HEK293 (cell line): ENCODE measurements around the gene CDSN.

Source experiments
- CTCF ChIA-PET: fragments of 350-600 bp; formaldehyde crosslinking; extraction: SDS; loops from one replicate; lab custom pipeline; 2021; ENCODE audit warnings: antibody characterized with exemption; lab: Yijun Ruan, JAX
- POLR2A ChIA-PET: fragments of 300-600 bp; formaldehyde crosslinking; extraction: SDS; loops from one replicate; lab custom pipeline; 2020; ENCODE audit warnings: antibody characterized with exemption, inconsistent platforms; lab: Yijun Ruan, JAX
- H3K27ac ChIP-seq: fragments of 200-500 bp; sonication (Bioruptor generic); 2 replicates; pipeline ENCODE4 v1.5.1; 2014; ENCODE audit warnings: low read depth, low read length, control low read depth, inconsistent platforms; ENCODE audit errors: extremely low read depth
- H3K36me3 ChIP-seq, 2 experiments: fragments of 200-500 bp in 1 of 2; sonication (Bioruptor generic) in 1 of 2; 1 replicate in 1 of 2; 2 replicates in 1 of 2; pipeline ENCODE4 v1.5.1; 2014 to 2017; ENCODE audit warnings: inconsistent platforms in 2 of 2, low read length in 2 of 2; ENCODE audit not compliant: control insufficient read depth in 2 of 2, insufficient read depth in 1 of 2
- H3K4me1 ChIP-seq: fragments of 200-500 bp; sonication (Bioruptor generic); 2 replicates; pipeline ENCODE4 v1.5.1; 2014; ENCODE audit warnings: mild to moderate bottlenecking, low read length, inconsistent platforms; ENCODE audit not compliant: control insufficient read depth, insufficient read depth
- H3K4me3 ChIP-seq: 2 replicates; pipeline ENCODE4 v1.5.1; 2011; ENCODE audit warnings: low read depth, mild to moderate bottlenecking, control low read depth, low read length, moderate library complexity
- H3K9me3 ChIP-seq: fragments of 200-500 bp; sonication (Bioruptor generic); 2 replicates; pipeline ENCODE4 v1.5.1; 2014; ENCODE audit warnings: low read depth, low read length, inconsistent platforms; ENCODE audit not compliant: control insufficient read depth, insufficient read depth
- EGR2 ChIP-seq: fragments of 450-650 bp; formaldehyde crosslinking; IDR thresholded peaks from 2 replicates; pipeline ENCODE4 v1.5.1; 2016; ENCODE audit warnings: low read depth, missing biosample characterization, missing genetic modification characterization
- SP7 ChIP-seq: fragments of 450-650 bp; formaldehyde crosslinking; IDR thresholded peaks from 2 replicates; pipeline ENCODE4 v1.5.1; 2016; ENCODE audit warnings: missing biosample characterization, missing genetic modification characterization
- ZBTB17 ChIP-seq: fragments of 450-650 bp; formaldehyde crosslinking; IDR thresholded peaks from 2 replicates; pipeline ENCODE4 v1.5.1; 2016; ENCODE audit warnings: missing biosample characterization, missing genetic modification characterization
- ZFHX2 ChIP-seq: fragments of 450-650 bp; formaldehyde crosslinking; conservative IDR thresholded peaks from 2 replicates; pipeline ENCODE4 v1.5.1; 2016; ENCODE audit warnings: missing biosample characterization, missing genetic modification characterization
- ZFP3 ChIP-seq: fragments of 450-650 bp; formaldehyde crosslinking; IDR thresholded peaks from 2 replicates; pipeline ENCODE4 v1.5.1; 2016; ENCODE audit warnings: low read depth, missing biosample characterization, missing genetic modification characterization
- ZIC2 ChIP-seq: fragments of 450-650 bp; formaldehyde crosslinking; IDR thresholded peaks from 2 replicates; pipeline ENCODE4 v1.5.1; 2016; ENCODE audit warnings: missing biosample characterization, missing genetic modification characterization
- ZNF10 ChIP-seq: fragments of 450-650 bp; formaldehyde crosslinking; IDR thresholded peaks from 2 replicates; pipeline ENCODE4 v1.5.1; 2017; ENCODE audit warnings: missing biosample characterization, missing genetic modification characterization
- ZNF16 ChIP-seq: fragments of 450-650 bp; formaldehyde crosslinking; IDR thresholded peaks from 2 replicates; pipeline ENCODE4 v1.5.1; 2016; ENCODE audit warnings: low read depth, missing biosample characterization, missing genetic modification characterization
- ZNF221 ChIP-seq: fragments of 450-650 bp; formaldehyde crosslinking; IDR thresholded peaks from 2 replicates; pipeline ENCODE4 v1.5.1; 2017; ENCODE audit warnings: missing biosample characterization, missing genetic modification characterization, borderline replicate concordance
- ZNF274 ChIP-seq, 2 experiments: fragments of 200-500 bp in 1 of 2; fragments of 450-650 bp in 1 of 2; sonication (Bioruptor generic) in 1 of 2; formaldehyde crosslinking in 1 of 2; IDR thresholded peaks; 2 replicates each; pipeline versions ENCODE4 v1.5.1 to v1.6.1; 2014 to 2016; ENCODE audit warnings: borderline replicate concordance in 1 of 2, inconsistent platforms in 1 of 2, low read length in 1 of 2, missing biosample characterization in 1 of 2, missing genetic modification characterization in 1 of 2
- ZNF354C ChIP-seq: fragments of 450-650 bp; formaldehyde crosslinking; IDR thresholded peaks from 2 replicates; pipeline ENCODE4 v1.5.1; 2016; ENCODE audit warnings: missing biosample characterization, missing genetic modification characterization, low read depth, borderline replicate concordance
- ZNF366 ChIP-seq: fragments of 450-650 bp; formaldehyde crosslinking; conservative IDR thresholded peaks from 2 replicates; pipeline ENCODE4 v1.5.1; 2016; ENCODE audit warnings: missing biosample characterization, missing genetic modification characterization
- ZXDB ChIP-seq: fragments of 450-650 bp; formaldehyde crosslinking; IDR thresholded peaks from 2 replicates; pipeline ENCODE4 v1.5.1; 2016; ENCODE audit warnings: missing biosample characterization, missing genetic modification characterization
- TF ChIP-seq, protein P1 (sequence below): fragments of 450-650 bp; formaldehyde crosslinking; IDR thresholded peaks from 2 replicates; pipeline ENCODE4 v1.5.1; 2016; ENCODE audit warnings: missing biosample characterization, missing genetic modification characterization
- TF ChIP-seq, protein P2 (sequence below): fragments of 450-650 bp; formaldehyde crosslinking; IDR thresholded peaks from 2 replicates; pipeline ENCODE4 v1.5.1; 2016; ENCODE audit warnings: missing biosample characterization, missing genetic modification characterization, borderline replicate concordance

The CDSN gene

DNA sequence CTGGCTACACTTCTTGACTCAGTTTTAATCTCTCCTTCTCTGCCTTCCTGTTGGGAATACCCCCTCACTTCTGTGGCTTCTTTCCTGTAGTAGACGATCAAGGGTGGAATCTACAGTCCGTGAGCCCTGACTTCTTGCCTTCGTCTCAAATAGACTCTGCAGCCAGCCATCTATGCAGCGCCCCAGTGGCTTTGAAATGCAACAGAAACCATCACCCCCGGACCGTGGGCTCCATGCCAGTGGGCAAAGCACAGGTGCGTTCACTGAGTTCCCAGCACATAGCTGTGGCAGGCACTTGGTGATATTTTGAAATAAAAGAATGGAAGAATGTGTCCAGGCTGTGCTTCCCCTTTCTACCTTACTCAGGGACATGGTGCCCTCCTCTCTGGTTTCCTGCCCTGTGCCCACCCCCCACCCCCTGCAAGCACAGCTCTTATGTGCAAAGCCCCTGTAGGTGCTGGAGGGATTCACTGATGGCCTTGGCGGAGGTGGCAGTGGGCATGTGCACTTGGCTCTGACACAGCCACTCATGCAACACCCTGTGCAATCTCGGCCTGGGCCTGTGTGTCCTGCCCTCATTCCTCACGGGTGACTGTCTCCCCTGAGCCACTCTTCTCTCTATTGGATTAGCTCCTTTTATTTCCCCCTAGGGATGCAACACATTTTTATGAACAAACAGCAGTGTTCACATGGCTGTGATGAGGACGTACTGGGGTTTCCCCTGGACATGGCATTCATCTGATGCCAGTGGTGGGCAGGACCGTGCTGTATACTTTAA is 5.5 kb upstream of the CDSN start:
- Histone ChIP-seq H3K27ac (no peak overlapping the region), H3K4me1 (peaks cover 10% of the 10 kb centered on the region), H3K36me3 (no peaks in the 10 kb centered on the region), H3K9me3 (no peaks in the 10 kb centered on the region), H3K4me3 (no peak overlapping the region)
- ChIA-PET CTCF (interaction anchor here (0.7 to 11.3 kb wide), 13 partner anchors 9 to 274 kb away, joined by 3 to 100 read pairs (median 11); partner anchors contain the start of genes C6orf15, PSORS1C1 and PSORS1C2), POLR2A (no interaction called here)
- TF ChIP-seq, protein P1, sequence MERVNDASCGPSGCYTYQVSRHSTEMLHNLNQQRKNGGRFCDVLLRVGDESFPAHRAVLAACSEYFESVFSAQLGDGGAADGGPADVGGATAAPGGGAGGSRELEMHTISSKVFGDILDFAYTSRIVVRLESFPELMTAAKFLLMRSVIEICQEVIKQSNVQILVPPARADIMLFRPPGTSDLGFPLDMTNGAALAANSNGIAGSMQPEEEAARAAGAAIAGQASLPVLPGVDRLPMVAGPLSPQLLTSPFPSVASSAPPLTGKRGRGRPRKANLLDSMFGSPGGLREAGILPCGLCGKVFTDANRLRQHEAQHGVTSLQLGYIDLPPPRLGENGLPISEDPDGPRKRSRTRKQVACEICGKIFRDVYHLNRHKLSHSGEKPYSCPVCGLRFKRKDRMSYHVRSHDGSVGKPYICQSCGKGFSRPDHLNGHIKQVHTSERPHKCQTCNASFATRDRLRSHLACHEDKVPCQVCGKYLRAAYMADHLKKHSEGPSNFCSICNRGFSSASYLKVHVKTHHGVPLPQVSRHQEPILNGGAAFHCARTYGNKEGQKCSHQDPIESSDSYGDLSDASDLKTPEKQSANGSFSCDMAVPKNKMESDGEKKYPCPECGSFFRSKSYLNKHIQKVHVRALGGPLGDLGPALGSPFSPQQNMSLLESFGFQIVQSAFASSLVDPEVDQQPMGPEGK (tag by site-specific recombination): no peak
- TF ChIP-seq ZNF16 (no peak), ZXDB (tag by site-specific recombination) (no peak), ZNF274 (IDR thresholded peaks at IDR 0.05; ENCODE audit: low read length) (no peak), ZNF274 (tag by site-specific recombination; IDR thresholded peaks at IDR 0.05; ENCODE audit: borderline replicate concordance) (no peak)
- TF ChIP-seq, protein P2, sequence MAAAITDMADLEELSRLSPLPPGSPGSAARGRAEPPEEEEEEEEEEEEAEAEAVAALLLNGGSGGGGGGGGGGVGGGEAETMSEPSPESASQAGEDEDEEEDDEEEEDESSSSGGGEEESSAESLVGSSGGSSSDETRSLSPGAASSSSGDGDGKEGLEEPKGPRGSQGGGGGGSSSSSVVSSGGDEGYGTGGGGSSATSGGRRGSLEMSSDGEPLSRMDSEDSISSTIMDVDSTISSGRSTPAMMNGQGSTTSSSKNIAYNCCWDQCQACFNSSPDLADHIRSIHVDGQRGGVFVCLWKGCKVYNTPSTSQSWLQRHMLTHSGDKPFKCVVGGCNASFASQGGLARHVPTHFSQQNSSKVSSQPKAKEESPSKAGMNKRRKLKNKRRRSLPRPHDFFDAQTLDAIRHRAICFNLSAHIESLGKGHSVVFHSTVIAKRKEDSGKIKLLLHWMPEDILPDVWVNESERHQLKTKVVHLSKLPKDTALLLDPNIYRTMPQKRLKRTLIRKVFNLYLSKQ (tag by site-specific recombination): no peak

DNA sequence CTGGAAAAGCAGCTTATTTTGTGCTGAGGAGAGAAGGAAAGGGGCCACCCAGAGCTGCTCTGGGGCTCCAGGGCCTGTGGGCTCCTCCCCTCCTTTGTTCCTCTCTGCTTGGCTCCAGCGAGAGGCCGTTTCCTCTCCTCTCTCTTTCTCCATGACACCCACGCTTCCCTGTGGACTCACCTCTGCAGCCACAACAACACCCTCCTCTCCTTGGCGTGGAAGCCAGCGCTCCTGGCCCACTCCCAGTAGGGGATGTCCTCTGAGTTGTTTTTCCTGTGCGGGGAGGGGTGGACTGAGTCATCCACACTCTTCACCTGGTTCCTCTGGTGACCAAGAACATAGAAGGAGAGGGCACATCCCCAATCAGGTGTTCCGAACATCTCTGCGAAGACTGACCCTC is 4.9 kb upstream of the CDSN start:
- CTCF ChIA-PET: interaction anchor here (0.6 to 11.3 kb wide), 9 partner anchors 9 to 1088 kb away, joined by 3 to 100 read pairs (median 10); partner anchors contain the start of genes C6orf15, PSORS1C1 and PSORS1C2
- Histone ChIP-seq H3K36me3 (no peaks in the 10 kb centered on the region), H3K4me3 (no peak overlapping the region), H3K27ac (no peak overlapping the region), H3K4me1 (peaks cover 10% of the 10 kb centered on the region), H3K9me3 (no peaks in the 10 kb centered on the region)
- TF ChIP-seq ZNF221 (tag by site-specific recombination) (no peak), ZNF10 (tag by site-specific recombination) (peak; percentile 57; the same call in 1 of the 2 replicates), ZNF366 (peak; percentile 22; the same call in 1 of the 2 replicates), SP7 (tag by site-specific recombination) (0 out of 2 replicates have a peak, but pooled peaks have one; percentile 14), ZFP3 (tag by site-specific recombination) (no peak), ZIC2 (peak; percentile 64), ZNF354C (tag by site-specific recombination) (no peak), ZFHX2 (tag by site-specific recombination) (peak; percentile 78), ZBTB17 (tag by site-specific recombination) (0 out of 2 replicates have a peak, but pooled peaks have one; percentile 11), EGR2 (tag by site-specific recombination) (peak; percentile 74)
- TF ChIP-seq, protein P1 (tag by site-specific recombination): 0 out of 2 replicates have a peak, but pooled peaks have one; percentile 10
- POLR2A ChIA-PET: no interaction called here
